HepG2 (cell line): ENCODE measurements around the gene C1D. TPM values are rescaled to one million over a fixed set of nuclear protein-coding genes. Genes with fewer than 3 reads are reported as not detected.

Source experiments
- ATAC-seq: fragments of 200-7000 bp; cut with Tn5 transposase; 3 replicates; pipeline ENCODE4 v1.9.1; 2020; ENCODE audit warnings: mild to moderate bottlenecking, moderate library complexity
- BruUV-seq: library from RNA; stranded (reverse); fragments of 400-500 nt; replicated peaks from 2 replicates; lab custom pipeline; 2021; lab: Mats Ljungman, UMichigan
- CTCF ChIA-PET: fragments of 300-600 bp; formaldehyde crosslinking; extraction: SDS; loops from one replicate; lab custom pipeline; 2021; ENCODE audit warnings: low total read pairs, inconsistent platforms, low intra/inter-chr PET ratio; lab: Yijun Ruan, JAX
- POLR2A ChIA-PET: fragments of 350-600 bp; sonication (Branson Sonifier 250); formaldehyde crosslinking; loops from one replicate; lab custom pipeline; 2020; ENCODE audit warnings: antibody characterized with exemption, inconsistent platforms; lab: Yijun Ruan, JAX
- DNase-seq: peaks from one replicate; pipeline ENCODE4 v3.0.0-alpha.2; 2015; ENCODE audit warnings: low spot score
- FAIRE-seq: peaks from 3 replicates; lab custom pipeline; 2011; peaks lifted over from hg19 to GRCh38; lab: Jason Lieb, UNC
- H2AFZ ChIP-seq: one replicate; pipeline ENCODE4 v1.6.1; 2011; ENCODE audit warnings: low read length, inconsistent platforms
- H3K27ac ChIP-seq: fragments of 300-600 bp; 3 replicates; pipeline ENCODE4 v1.8.0; 2011; ENCODE audit warnings: mixed run types, mild to moderate bottlenecking, mixed read lengths, low read length, inconsistent platforms; ENCODE audit not compliant: insufficient read depth; ENCODE audit errors: extremely low read length
- H3K27me3 ChIP-seq, 2 experiments: fragments of 200-600 bp in 1 of 2; 2 replicates in 1 of 2; 3 replicates in 1 of 2; pipeline versions ENCODE4 v1.6.0 to v1.8.0; 2011; ENCODE audit warnings: low read length in 2 of 2, mild to moderate bottlenecking in 2 of 2, moderate library complexity in 2 of 2, inconsistent platforms in 1 of 2; ENCODE audit not compliant: insufficient read depth in 2 of 2, control insufficient read depth in 1 of 2
- H3K36me3 ChIP-seq, 2 experiments: fragments of 200-600 bp in 1 of 2; replicated peaks in 1 of 2; 2 replicates in 1 of 2; 3 replicates in 1 of 2; pipeline versions ENCODE4 v1.5.1 to v1.8.0; 2011; ENCODE audit warnings: low read length in 2 of 2, inconsistent platforms in 1 of 2; ENCODE audit not compliant: insufficient read depth in 2 of 2, control insufficient read depth in 1 of 2
- H3K4me1 ChIP-seq: 2 replicates; pipeline ENCODE4 v1.5.1; 2012; ENCODE audit warnings: low read length, inconsistent platforms; ENCODE audit not compliant: insufficient read depth
- H3K4me2 ChIP-seq: 2 replicates; pipeline ENCODE4 v1.6.0; 2011; ENCODE audit warnings: low read depth, low read length, inconsistent platforms
- H3K4me3 ChIP-seq, 3 experiments: fragments of 200-600 bp in 1 of 3; sonication (generic), shearing (Covaris generic) in 1 of 3; replicated peaks in 1 of 3; 2 replicates each; pipeline ENCODE4 v1.5.1; 2011 to 2016; ENCODE audit warnings: low read length in 3 of 3, inconsistent platforms in 2 of 3, low read depth in 2 of 3, mild to moderate bottlenecking in 2 of 3, control low read depth in 1 of 3, mixed read lengths in 1 of 3; ENCODE audit not compliant: insufficient read depth in 1 of 3
- H3K79me2 ChIP-seq: one replicate; pipeline ENCODE4 v1.6.1; 2011; ENCODE audit warnings: low read length, inconsistent platforms; ENCODE audit not compliant: insufficient read depth
- H3K9ac ChIP-seq: 2 replicates; pipeline ENCODE4 v1.6.0; 2011; ENCODE audit warnings: mild to moderate bottlenecking, low read depth, low read length, inconsistent platforms; ENCODE audit not compliant: insufficient read depth
- H3K9me3 ChIP-seq: 2 replicates; pipeline ENCODE4 v1.5.1; 2012; ENCODE audit warnings: mild to moderate bottlenecking, low read length
- H4K20me1 ChIP-seq: 2 replicates; pipeline ENCODE4 v1.6.0; 2011; ENCODE audit warnings: inconsistent platforms, mild to moderate bottlenecking, low read length, moderate library complexity; ENCODE audit not compliant: insufficient read depth
- CCDC6 ChIP-seq: sonication (generic); formaldehyde crosslinking; IDR thresholded peaks from 2 replicates; pipeline ENCODE4 v1.8.1; 2022; ENCODE audit warnings: mild to moderate bottlenecking, missing genetic modification reagents, moderate library complexity
- CEBPG ChIP-seq: IDR thresholded peaks from 2 replicates; pipeline ENCODE4 v1.6.1; 2016
- FOXJ3 ChIP-seq: sonication (generic); formaldehyde crosslinking; IDR thresholded peaks from 2 replicates; pipeline ENCODE4 v1.4.0; 2020; ENCODE audit warnings: missing genetic modification reagents, mild to moderate bottlenecking, borderline replicate concordance
- HOMEZ ChIP-seq: IDR thresholded peaks from 2 replicates; pipeline ENCODE4 v1.6.1; 2016; ENCODE audit warnings: low read depth
- JUND ChIP-seq: sonication (generic); formaldehyde crosslinking; IDR thresholded peaks from 2 replicates; pipeline ENCODE4 v1.8.0; 2022; ENCODE audit warnings: mild to moderate bottlenecking, missing genetic modification reagents
- NFAT5 ChIP-seq: sonication (generic); formaldehyde crosslinking; IDR thresholded peaks from 2 replicates; pipeline ENCODE4 v1.4.0; 2020; ENCODE audit warnings: missing genetic modification reagents
- RFXANK ChIP-seq: IDR thresholded peaks from 2 replicates; pipeline ENCODE4 v1.6.1; 2016
- STAG1 ChIP-seq: sonication (generic); formaldehyde crosslinking; IDR thresholded peaks from 2 replicates; pipeline ENCODE4 v1.4.0; 2020; ENCODE audit warnings: missing genetic modification reagents
- TOE1 ChIP-seq: sonication (generic); formaldehyde crosslinking; IDR thresholded peaks from 2 replicates; pipeline ENCODE4 v1.4.0; 2020; ENCODE audit warnings: mild to moderate bottlenecking, missing genetic modification reagents
- ZBTB43 ChIP-seq: sonication (generic); formaldehyde crosslinking; conservative IDR thresholded peaks from 2 replicates; pipeline ENCODE4 v1.4.0; 2020; ENCODE audit warnings: missing genetic modification reagents
- ZEB1 ChIP-seq: IDR thresholded peaks from 2 replicates; pipeline ENCODE4 v1.6.1; 2012; ENCODE audit warnings: mild to moderate bottlenecking, low read depth, inconsistent platforms; ENCODE audit not compliant: insufficient replicate concordance
- ZNF101 ChIP-seq: sonication (generic); formaldehyde crosslinking; IDR thresholded peaks from 2 replicates; pipeline ENCODE4 v1.4.0; 2020; ENCODE audit warnings: mild to moderate bottlenecking, low read depth, missing genetic modification reagents, borderline replicate concordance
- ZNF329 ChIP-seq: sonication (generic); formaldehyde crosslinking; IDR thresholded peaks from 2 replicates; pipeline ENCODE4 v1.9.0; 2021; ENCODE audit warnings: low read depth, mild to moderate bottlenecking, missing genetic modification reagents
- ZNF350 ChIP-seq: sonication (generic); formaldehyde crosslinking; IDR thresholded peaks from 2 replicates; pipeline ENCODE4 v1.4.0; 2020; ENCODE audit warnings: mild to moderate bottlenecking, low read depth, missing genetic modification reagents, borderline replicate concordance
- ZNF615 ChIP-seq: sonication (generic); formaldehyde crosslinking; IDR thresholded peaks from 2 replicates; pipeline ENCODE4 v1.5.0; 2020; ENCODE audit warnings: mild to moderate bottlenecking, missing genetic modification reagents, borderline replicate concordance
- WGBS: methylation state at CpG from one replicate; pipeline ENCODE4 v1.1.6; 2017; ENCODE audit warnings: low lambda C conversion rate; 5-methylcytosine and 5-hydroxymethylcytosine counted together
- in situ Hi-C: cut with HindIII; loops from 2 replicates; pipeline ENCODE4 v1.10.0; 2017; ENCODE audit warnings: low pct_unique_long_range_greater_than_20kb; ENCODE audit not compliant: extremely low pct_ligation_motif_present
- intact Hi-C: fragments of 100-400 bp; cut with micrococcal nuclease; formaldehyde crosslinking; loops from one replicate; pipeline ENCODE4 v1.10.0; 2022; ENCODE audit not compliant: unreplicated experiment
- polyA plus RNA-seq, 8 experiments: library from polyadenylated mRNA; depleted of rRNA in 3 of 8; stranded (reverse) in 7 of 8; unstranded in 1 of 8; fragments of >200 nt; fragmentation: Illumina TruSeq in 4 of 8; extraction: Trizol in 4 of 8; gene quantifications; 2 replicates each; pipeline versions ENCODE4 v1.2.1 to v1.2.3, GENCODE V29; 2011 to 2016; ENCODE audit warnings: low read depth in 4 of 8, missing spikeins in 1 of 8, mixed read lengths in 1 of 8; ENCODE audit not compliant: insufficient read depth in 1 of 8
- total RNA-seq, 5 experiments: library from RNA; depleted of rRNA; stranded (reverse); fragments of >200 nt; fragmentation: Illumina TruSeq; extraction: Trizol; gene quantifications; 2 replicates each; pipeline ENCODE4 v1.2.3, GENCODE V29; 2016; ENCODE audit warnings: low read depth in 1 of 5
- TF ChIP-seq, protein P1 (sequence below): sonication (generic); formaldehyde crosslinking; IDR thresholded peaks from 2 replicates; pipeline ENCODE4 v1.4.0; 2020; ENCODE audit warnings: missing genetic modification reagents, mild to moderate bottlenecking, borderline replicate concordance

Gene C1D
- total and polyA plus RNA-seq, 2 of the 13 experiments (the other 11 are each of a cell fraction or from before 2014, with no cell fraction given): 38.1 to 43.5 TPM

DNA sequence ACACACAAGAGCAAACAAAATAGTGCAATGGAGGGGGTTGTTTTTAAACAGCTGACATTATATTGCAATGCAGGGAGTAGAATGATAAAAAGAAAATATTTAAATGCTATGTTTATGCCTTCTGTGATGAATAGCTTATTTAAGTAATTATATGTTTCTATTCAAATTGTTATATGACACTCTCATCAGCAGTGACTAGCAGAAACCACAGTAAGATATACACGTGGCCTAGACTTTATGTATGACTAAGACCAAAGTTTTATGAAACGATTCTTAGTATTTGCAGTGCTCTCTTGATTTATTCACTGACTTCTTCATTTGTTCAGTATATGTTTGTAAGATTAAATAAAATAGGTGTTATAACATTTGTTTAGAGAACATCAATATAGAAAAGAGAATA, 26.1 kb upstream of the C1D start:
- H3K36me3 ChIP-seq: no peaks in the 10 kb centered on the region
- no peak for DNase-seq
- no peak overlapping the region for H3K27ac ChIP-seq
- no peaks in the 10 kb centered on the region; a peak in 1 of 5 replicates for H3K27me3 ChIP-seq
- intact Hi-C loops (no loop called here), in situ Hi-C loops (no loop called here)
- BruUV-seq: no TSS peak
- no peaks in the 10 kb centered on the region for H3K4me1 ChIP-seq
- CTCF ChIA-PET: no interaction called here
- H3K79me2 ChIP-seq: no peaks in the 10 kb centered on the region
- 16% methylated on average over 2 of the region's 2 CpGs for WGBS
- H3K9me3 ChIP-seq: no peaks in the 10 kb centered on the region
- no peak overlapping the region for H3K9ac ChIP-seq
- ATAC-seq: no peak
- POLR2A ChIA-PET: no interaction called here
- H2AFZ ChIP-seq: no peak overlapping the region
- no peak for FAIRE-seq
- no peak overlapping the region for H3K4me3 ChIP-seq
- no peak overlapping the region for H3K4me2 ChIP-seq
- H4K20me1 ChIP-seq: no peaks in the 10 kb centered on the region
- no peak for TF ChIP-seq ZNF350 (CRISPR knock-in tag)
- TF ChIP-seq ZEB1: no peak
- TF ChIP-seq, protein P1, sequence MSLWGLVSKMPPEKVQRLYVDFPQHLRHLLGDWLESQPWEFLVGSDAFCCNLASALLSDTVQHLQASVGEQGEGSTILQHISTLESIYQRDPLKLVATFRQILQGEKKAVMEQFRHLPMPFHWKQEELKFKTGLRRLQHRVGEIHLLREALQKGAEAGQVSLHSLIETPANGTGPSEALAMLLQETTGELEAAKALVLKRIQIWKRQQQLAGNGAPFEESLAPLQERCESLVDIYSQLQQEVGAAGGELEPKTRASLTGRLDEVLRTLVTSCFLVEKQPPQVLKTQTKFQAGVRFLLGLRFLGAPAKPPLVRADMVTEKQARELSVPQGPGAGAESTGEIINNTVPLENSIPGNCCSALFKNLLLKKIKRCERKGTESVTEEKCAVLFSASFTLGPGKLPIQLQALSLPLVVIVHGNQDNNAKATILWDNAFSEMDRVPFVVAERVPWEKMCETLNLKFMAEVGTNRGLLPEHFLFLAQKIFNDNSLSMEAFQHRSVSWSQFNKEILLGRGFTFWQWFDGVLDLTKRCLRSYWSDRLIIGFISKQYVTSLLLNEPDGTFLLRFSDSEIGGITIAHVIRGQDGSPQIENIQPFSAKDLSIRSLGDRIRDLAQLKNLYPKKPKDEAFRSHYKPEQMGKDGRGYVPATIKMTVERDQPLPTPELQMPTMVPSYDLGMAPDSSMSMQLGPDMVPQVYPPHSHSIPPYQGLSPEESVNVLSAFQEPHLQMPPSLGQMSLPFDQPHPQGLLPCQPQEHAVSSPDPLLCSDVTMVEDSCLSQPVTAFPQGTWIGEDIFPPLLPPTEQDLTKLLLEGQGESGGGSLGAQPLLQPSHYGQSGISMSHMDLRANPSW (CRISPR knock-in tag): no peak
- TF ChIP-seq JUND (CRISPR knock-in tag): no peak
- no peak for TF ChIP-seq ZNF101 (CRISPR knock-in tag)
- TF ChIP-seq FOXJ3 (CRISPR knock-in tag): no peak
- no peak for TF ChIP-seq ZBTB43
- no peak for TF ChIP-seq RFXANK (CRISPR knock-in tag)
- TF ChIP-seq TOE1 (CRISPR knock-in tag): no peak
- no peak for TF ChIP-seq STAG1 (CRISPR knock-in tag)
- no peak for TF ChIP-seq NFAT5 (CRISPR knock-in tag)
- TF ChIP-seq CEBPG: no peak
- no peak for TF ChIP-seq ZNF615
- no peak for TF ChIP-seq HOMEZ
- TF ChIP-seq ZNF329 (CRISPR knock-in tag): no peak
- no peak for TF ChIP-seq CCDC6 (CRISPR knock-in tag)
